PC-9 (cell line): ENCODE results near the gene FGD5. TPM values are rescaled to one million over a fixed set of nuclear protein-coding genes. Genes with fewer than 3 reads are reported as not detected.

Experiments used
- BruUV-seq: library from RNA; stranded (reverse); fragments of 400-500 nt; replicated peaks from 2 replicates; lab custom pipeline; 2021; lab: Mats Ljungman, UMichigan
- CTCF ChIA-PET: fragments of 300-600 bp; sonication (Branson Sonifier 250); formaldehyde crosslinking; loops from one replicate; lab custom pipeline; 2022; ENCODE audit warnings: antibody characterized with exemption; lab: Charles Lee
- POLR2A ChIA-PET: fragments of 300-600 bp; sonication (Branson Sonifier 250); formaldehyde crosslinking; loops from one replicate; lab custom pipeline; 2022; ENCODE audit warnings: antibody characterized with exemption; ENCODE audit not compliant: unreplicated experiment; lab: Charles Lee
- DNase-seq, 2 experiments: peaks; one replicate each; pipeline versions ENCODE4 v3.0.0 to v3.0.0-alpha.2; 2015 to 2022; ENCODE audit warnings: mixed read lengths in 1 of 2
- H2AFZ ChIP-seq: fragments of 200-600 bp; sonication (generic); 2 replicates; pipeline ENCODE4 v1.8.1; 2017; ENCODE audit warnings: antibody characterized with exemption
- H3F3A ChIP-seq: fragments of 200-600 bp; sonication (generic); 2 replicates; pipeline ENCODE4 v1.8.1; 2017; ENCODE audit warnings: antibody characterized with exemption, mild to moderate bottlenecking, low read depth; ENCODE audit not compliant: insufficient read depth
- H3K27ac ChIP-seq: fragments of 200-600 bp; sonication (generic); 2 replicates; pipeline ENCODE4 v1.6.1; 2016; ENCODE audit warnings: mixed run types
- H3K27me3 ChIP-seq: fragments of 200-600 bp; sonication (generic); 2 replicates; pipeline ENCODE4 v1.6.1; 2016; ENCODE audit warnings: low read depth, mixed run types; ENCODE audit not compliant: insufficient read depth
- H3K36me3 ChIP-seq: fragments of 200-600 bp; sonication (generic); 2 replicates; pipeline ENCODE4 v1.6.1; 2016; ENCODE audit warnings: low read depth, mixed run types
- H3K4me1 ChIP-seq: fragments of 200-600 bp; sonication (generic); replicated peaks from 2 replicates; pipeline ENCODE4 v1.6.1; 2016; ENCODE audit warnings: mixed run types; ENCODE audit not compliant: insufficient read depth
- H3K4me2 ChIP-seq: fragments of 200-600 bp; sonication (generic); 2 replicates; pipeline ENCODE4 v1.6.1; 2017; ENCODE audit warnings: mixed run types
- H3K4me3 ChIP-seq: fragments of 200-600 bp; sonication (generic); 2 replicates; pipeline ENCODE4 v1.6.1; 2016; ENCODE audit warnings: mixed run types
- H3K79me2 ChIP-seq: fragments of 200-600 bp; sonication (generic); 2 replicates; pipeline ENCODE4 v1.6.1; 2017; ENCODE audit warnings: low read depth, mixed run types
- H3K9me2 ChIP-seq: fragments of 200-600 bp; sonication (generic); 2 replicates; pipeline ENCODE4 v1.8.1; 2017; ENCODE audit warnings: mild to moderate bottlenecking; ENCODE audit not compliant: insufficient read depth
- H3K9me3 ChIP-seq: fragments of 200-600 bp; sonication (generic); 2 replicates; pipeline ENCODE4 v1.8.1; 2016; ENCODE audit warnings: low read depth; ENCODE audit not compliant: insufficient read depth
- H4K20me1 ChIP-seq: fragments of 200-600 bp; sonication (generic); 2 replicates; pipeline ENCODE4 v1.8.1; 2017; ENCODE audit not compliant: insufficient read depth
- CTCF ChIP-seq: fragments of 200-600 bp; sonication (generic); conservative IDR thresholded peaks from 2 replicates; pipeline ENCODE4 v1.6.1; 2017; ENCODE audit warnings: mixed run types, antibody characterized with exemption, mild to moderate bottlenecking, moderate library complexity
- EZH2 ChIP-seq: fragments of 200-600 bp; sonication (generic); IDR thresholded peaks from 2 replicates; pipeline ENCODE4 v1.8.0; 2017; ENCODE audit warnings: antibody characterized with exemption, low read depth
- intact Hi-C: fragments of 100-400 bp; cut with micrococcal nuclease; formaldehyde crosslinking; loops from one replicate; pipeline ENCODE4 v1.10.0; 2022; ENCODE audit not compliant: unreplicated experiment
- total RNA-seq: library from RNA; stranded (reverse); gene quantifications from 2 replicates; pipeline ENCODE4 v1.2.3, GENCODE V29; 2021

The FGD5 gene
- total RNA-seq, 1 experiment from 2014 or later = not detected

GRCh38 chr3:14962762-14963161 lies 144.0 kb downstream of the FGD5 start:
- Histone ChIP-seq H3K27ac (no peak overlapping the region), H3K4me2 (no peak overlapping the region), H3K9me3 (no peaks in the 10 kb centered on the region), H3K27me3 (no peaks in the 10 kb centered on the region), H3K9me2 (no peaks in the 10 kb centered on the region), H4K20me1 (peaks cover 14% of the 10 kb centered on the region), H3K79me2 (peaks cover 28% of the 10 kb centered on the region), H3K4me3 (no peak overlapping the region), H3F3A (no peaks in the 10 kb centered on the region), H2AFZ (no peak overlapping the region), H3K36me3 (peaks cover 18% of the 10 kb centered on the region), H3K4me1 (no peaks in the 10 kb centered on the region)
- TF ChIP-seq CTCF = no peak
- no peak for TF ChIP-seq EZH2
- POLR2A ChIA-PET = no interaction called here
- CTCF ChIA-PET = no interaction called here
- BruUV-seq = no TSS peak
- intact Hi-C loops = no loop called here
- DNase-seq = no peak

- POLR2A ChIA-PET = no interaction called here
- CTCF ChIA-PET = no interaction called here
- no peak for DNase-seq
- H3K36me3 ChIP-seq = peaks cover 13% of the 10 kb centered on the region; the same call in 1 of the 2 replicates
- H3K27me3 ChIP-seq = no peaks in the 10 kb centered on the region
- no peaks in the 10 kb centered on the region for H3K9me2 ChIP-seq
- H3F3A ChIP-seq = no peaks in the 10 kb centered on the region
- H4K20me1 ChIP-seq = peaks cover 8% of the 10 kb centered on the region
- intact Hi-C loops = no loop called here
- H3K9me3 ChIP-seq = no peaks in the 10 kb centered on the region
- TF ChIP-seq CTCF = no peak
- TF ChIP-seq EZH2 = no peak
- no peak overlapping the region for H3K4me2 ChIP-seq
- no peaks in the 10 kb centered on the region for H3K4me1 ChIP-seq
- peaks cover 10% of the 10 kb centered on the region for H3K79me2 ChIP-seq
- no peak overlapping the region for H3K4me3 ChIP-seq
- no TSS peak for BruUV-seq
- no peak overlapping the region for H2AFZ ChIP-seq
- H3K27ac ChIP-seq = no peak overlapping the region
Measured at GRCh38 chr3:14967285-14967684, 148.5 kb downstream of the FGD5 start.

- Histone ChIP-seq H2AFZ (no peak overlapping the region), H3K4me1 (no peaks in the 10 kb centered on the region), H3K9me3 (0 out of 2 replicates have a peak, but pooled peaks cover 5% of the 10 kb centered on the region), H3K79me2 (peaks cover 10% of the 10 kb centered on the region; the same call in 1 of the 2 replicates), H3F3A (no peaks in the 10 kb centered on the region), H3K36me3 (peaks cover 22% of the 10 kb centered on the region), H3K4me2 (no peak overlapping the region), H3K27ac (no peak overlapping the region), H3K9me2 (no peaks in the 10 kb centered on the region), H3K4me3 (no peak overlapping the region), H3K27me3 (no peaks in the 10 kb centered on the region), H4K20me1 (peaks cover 4% of the 10 kb centered on the region)
- ChIA-PET CTCF (no interaction called here), POLR2A (no interaction called here)
- TF ChIP-seq EZH2 = no peak
- TF ChIP-seq CTCF = no peak
- no peak for DNase-seq
- BruUV-seq = no TSS peak
- intact Hi-C loops = no loop called here
Measured at GRCh38 chr3:14969671-14970070, 150.9 kb downstream of the FGD5 start.
